SK-N-SH treated with all-trans-retinoic acid at 6 μM for 48 hours (cell line): ENCODE measurements around the gene IGSF9.

Experiments used
- ATAC-seq: fragments of 200-7000 bp; cut with Tn5 transposase; 3 replicates; pipeline ENCODE4 v1.9.1; 2020; ENCODE audit warnings: mild to moderate bottlenecking, moderate library complexity
- BACH2 ChIP-seq: fragments of 250-450 bp; sonication (Bioruptor Pico); IDR thresholded peaks from 2 replicates; pipeline ENCODE4 v1.9.0; 2021; ENCODE audit warnings: mild to moderate bottlenecking, borderline replicate concordance
- CSDC2 ChIP-seq: fragments of 250-450 bp; sonication (Bioruptor Pico); IDR thresholded peaks from 2 replicates; pipeline ENCODE4 v1.5.0; 2020; ENCODE audit warnings: mild to moderate bottlenecking, moderate library complexity
- CSRNP3 ChIP-seq: fragments of 250-450 bp; sonication (Bioruptor Pico); IDR thresholded peaks from 2 replicates; pipeline ENCODE4 v1.5.1; 2021; ENCODE audit warnings: mild to moderate bottlenecking, moderate library complexity
- ESRRG ChIP-seq: fragments of 250-450 bp; sonication (Bioruptor Pico); IDR thresholded peaks from 2 replicates; pipeline ENCODE4 v1.6.1; 2021; ENCODE audit warnings: mild to moderate bottlenecking
- ISL1 ChIP-seq: fragments of 250-450 bp; sonication (Bioruptor Pico); IDR thresholded peaks from 2 replicates; pipeline ENCODE4 v2.1.2; 2022; ENCODE audit warnings: mild to moderate bottlenecking, moderate library complexity
- OSR1 ChIP-seq: fragments of 250-450 bp; sonication (Bioruptor Pico); IDR thresholded peaks from 2 replicates; pipeline ENCODE4 v1.8.0; 2022; ENCODE audit warnings: moderate library complexity, mild to moderate bottlenecking, inconsistent platforms
- PATZ1 ChIP-seq: fragments of 250-450 bp; sonication (Bioruptor Pico); IDR thresholded peaks from 2 replicates; pipeline ENCODE4 v1.8.0; 2020; ENCODE audit warnings: mild to moderate bottlenecking, moderate library complexity, borderline replicate concordance
- POU6F1 ChIP-seq: fragments of 250-450 bp; sonication (Bioruptor Pico); IDR thresholded peaks from 2 replicates; pipeline ENCODE4 v1.8.0; 2021; ENCODE audit warnings: low read depth, mild to moderate bottlenecking, moderate library complexity, borderline replicate concordance
- PPARA ChIP-seq: fragments of 250-450 bp; sonication (Bioruptor Pico); IDR thresholded peaks from 2 replicates; pipeline ENCODE4 v1.5.0; 2020; ENCODE audit warnings: mild to moderate bottlenecking, borderline replicate concordance
- RARB ChIP-seq: fragments of 250-450 bp; sonication (Bioruptor Pico); IDR thresholded peaks from 2 replicates; pipeline ENCODE4 v1.8.0; 2021; ENCODE audit warnings: mild to moderate bottlenecking, moderate library complexity
- SNAI2 ChIP-seq: fragments of 250-450 bp; sonication (Bioruptor Pico); IDR thresholded peaks from 2 replicates; pipeline ENCODE4 v1.5.0; 2020; ENCODE audit warnings: mild to moderate bottlenecking, moderate library complexity
- TOX ChIP-seq: fragments of 250-450 bp; sonication (Bioruptor Pico); IDR thresholded peaks from 2 replicates; pipeline ENCODE4 v1.8.0; 2021; ENCODE audit warnings: mild to moderate bottlenecking, moderate library complexity, borderline replicate concordance
- TSHZ2 ChIP-seq: fragments of 250-450 bp; sonication (Bioruptor Pico); IDR thresholded peaks from 2 replicates; pipeline ENCODE4 v1.5.0; 2020; ENCODE audit warnings: mild to moderate bottlenecking, moderate library complexity
- ZC3H10 ChIP-seq: fragments of 250-450 bp; sonication (Bioruptor Pico); IDR thresholded peaks from 2 replicates; pipeline ENCODE4 v1.5.1; 2021; ENCODE audit warnings: mild to moderate bottlenecking, moderate library complexity
- ZFP3 ChIP-seq: fragments of 250-450 bp; sonication (Bioruptor Pico); IDR thresholded peaks from 2 replicates; pipeline ENCODE4 v1.5.0; 2020; ENCODE audit warnings: mild to moderate bottlenecking, moderate library complexity
- ZFP30 ChIP-seq: fragments of 450-650 bp; formaldehyde crosslinking; IDR thresholded peaks from 2 replicates; pipeline ENCODE4 v1.5.0; 2022; ENCODE audit warnings: mild to moderate bottlenecking, moderate library complexity
- ZNF565 ChIP-seq: fragments of 450-650 bp; formaldehyde crosslinking; conservative IDR thresholded peaks from 2 replicates; pipeline ENCODE4 v1.5.0; 2020; ENCODE audit warnings: low read depth, mild to moderate bottlenecking, moderate library complexity
- ZNF70 ChIP-seq: fragments of 450-650 bp; formaldehyde crosslinking; IDR thresholded peaks from 2 replicates; pipeline ENCODE4 v1.5.0; 2020; ENCODE audit warnings: mild to moderate bottlenecking, moderate library complexity
- ZNF8 ChIP-seq: fragments of 450-650 bp; formaldehyde crosslinking; IDR thresholded peaks from 2 replicates; pipeline ENCODE4 v1.5.0; 2020; ENCODE audit warnings: mild to moderate bottlenecking, moderate library complexity

The IGSF9 gene

DNA sequence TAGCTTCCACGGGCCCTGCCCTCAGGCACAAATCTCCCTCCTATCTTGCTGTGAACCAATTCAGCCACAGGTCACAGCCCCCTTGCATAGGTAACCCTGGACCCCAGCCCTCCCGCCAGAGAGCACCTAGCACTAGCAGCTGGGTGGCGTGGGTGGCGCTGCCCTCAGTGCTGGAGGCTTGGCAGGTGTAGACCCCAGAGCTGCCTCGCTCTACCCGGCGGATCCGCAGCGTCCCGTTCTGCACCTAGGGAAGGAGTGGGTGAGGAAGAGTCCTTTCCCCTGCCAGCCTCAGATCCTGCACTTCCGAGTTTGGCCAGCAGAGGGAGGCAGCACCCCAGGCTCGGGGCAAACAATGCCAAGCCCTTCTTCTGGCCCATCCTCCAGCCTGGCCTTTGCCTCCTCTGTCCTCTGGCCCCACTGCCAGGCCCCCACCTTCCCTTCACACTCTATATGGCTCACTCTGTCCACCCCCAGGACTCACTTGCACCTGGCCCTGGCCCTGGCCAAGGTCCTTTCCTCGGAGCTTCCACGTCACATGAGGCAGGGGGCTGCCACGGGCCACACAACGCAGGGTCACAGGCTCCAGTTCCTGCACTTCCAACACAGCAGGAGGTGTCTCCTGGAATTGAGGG lies 9.0 kb downstream of the IGSF9 start:
- ATAC-seq: peak; percentile 88

GRCh38 chr1:159935719-159936272 lies 9.6 kb downstream of the IGSF9 start:
- ATAC-seq: peak; percentile 11; the same call in 1 of the 3 replicates
- no peak for TF ChIP-seq PPARA (CRISPR knock-in tag)
- no peak for TF ChIP-seq POU6F1 (CRISPR knock-in tag)
- no peak for TF ChIP-seq ISL1
- TF ChIP-seq ZNF70 (CRISPR knock-in tag): no peak
- TF ChIP-seq CSRNP3 (CRISPR knock-in tag): no peak
- TF ChIP-seq ZC3H10 (CRISPR knock-in tag): no peak
- no peak for TF ChIP-seq ZFP3 (CRISPR knock-in tag)
- no peak for TF ChIP-seq BACH2 (CRISPR knock-in tag)
- no peak for TF ChIP-seq OSR1 (CRISPR knock-in tag)
- TF ChIP-seq ZNF8 (CRISPR knock-in tag): no peak
- no peak for TF ChIP-seq PATZ1 (CRISPR knock-in tag)
- TF ChIP-seq CSDC2: no peak
- TF ChIP-seq TOX: no peak
- TF ChIP-seq RARB: no peak
- TF ChIP-seq SNAI2 (CRISPR knock-in tag): no peak
- TF ChIP-seq ZNF565 (CRISPR knock-in tag): no peak
- TF ChIP-seq, all 23 proteins: peak for 0

More for the DNA sequence above, 9.0 kb downstream of the IGSF9 start:
- TF ChIP-seq ZFP30 (CRISPR knock-in tag) (no peak), TOX (no peak), ESRRG (CRISPR knock-in tag) (no peak), TSHZ2 (CRISPR knock-in tag) (no peak), ZC3H10 (CRISPR knock-in tag) (no peak), PATZ1 (CRISPR knock-in tag) (no peak), ZNF70 (CRISPR knock-in tag) (no peak), SNAI2 (CRISPR knock-in tag) (no peak), RARB (no peak), OSR1 (CRISPR knock-in tag) (no peak)

- no peak for ATAC-seq
- no peak for TF ChIP-seq TSHZ2 (CRISPR knock-in tag)
Observed at GRCh38 chr1:159935305-159935704, 10.1 kb downstream of the IGSF9 start.
